Ishikawa (cell line): ENCODE results near the gene CCNA1.
A peak's percentile ranks its signal among the peaks of the same experiment; 100 is the strongest.

Experiments
- CEBPB ChIP-seq: IDR thresholded peaks from 2 replicates; pipeline ENCODE4 v1.6.1; 2012
- CREB1 ChIP-seq: IDR thresholded peaks from 2 replicates; pipeline ENCODE4 v1.6.1; 2012; ENCODE audit warnings: low read depth
- EGR1 ChIP-seq: IDR thresholded peaks from 2 replicates; pipeline ENCODE4 v1.6.1; 2012
- EP300 ChIP-seq: IDR thresholded peaks from 2 replicates; pipeline ENCODE4 v1.6.1; 2012; ENCODE audit warnings: borderline replicate concordance
- FOXM1 ChIP-seq: IDR thresholded peaks from 2 replicates; pipeline ENCODE4 v1.6.1; 2012; ENCODE audit warnings: low read depth, borderline replicate concordance
- NFIC ChIP-seq: IDR thresholded peaks from 2 replicates; pipeline ENCODE4 v1.6.1; 2012
- RAD21 ChIP-seq: IDR thresholded peaks from 2 replicates; pipeline ENCODE4 v1.6.1; 2012; ENCODE audit warnings: low read depth
- TAF1 ChIP-seq: IDR thresholded peaks from 2 replicates; pipeline ENCODE4 v1.6.1; 2012; ENCODE audit warnings: low read depth, mild to moderate bottlenecking
- TCF12 ChIP-seq: IDR thresholded peaks from 2 replicates; pipeline ENCODE4 v1.6.1; 2012; ENCODE audit warnings: low read depth
- TEAD4 ChIP-seq: IDR thresholded peaks from 2 replicates; pipeline ENCODE4 v1.6.1; 2012
- YY1 ChIP-seq: IDR thresholded peaks from 2 replicates; pipeline ENCODE4 v1.6.1; 2012; ENCODE audit warnings: low read depth
- ZBTB7A ChIP-seq: IDR thresholded peaks from 2 replicates; pipeline ENCODE4 v1.6.1; 2012; ENCODE audit warnings: low read depth
- TF ChIP-seq, protein P1 (sequence below): IDR thresholded peaks from 2 replicates; pipeline ENCODE4 v1.6.1; 2012
- TF ChIP-seq, protein P2 (sequence below): IDR thresholded peaks from 2 replicates; pipeline ENCODE4 v1.6.1; 2012; ENCODE audit warnings: low read depth, mild to moderate bottlenecking
- TF ChIP-seq, protein P3 (sequence below): IDR thresholded peaks from 2 replicates; pipeline ENCODE4 v1.6.1; 2012

CCNA1 gene

DNA sequence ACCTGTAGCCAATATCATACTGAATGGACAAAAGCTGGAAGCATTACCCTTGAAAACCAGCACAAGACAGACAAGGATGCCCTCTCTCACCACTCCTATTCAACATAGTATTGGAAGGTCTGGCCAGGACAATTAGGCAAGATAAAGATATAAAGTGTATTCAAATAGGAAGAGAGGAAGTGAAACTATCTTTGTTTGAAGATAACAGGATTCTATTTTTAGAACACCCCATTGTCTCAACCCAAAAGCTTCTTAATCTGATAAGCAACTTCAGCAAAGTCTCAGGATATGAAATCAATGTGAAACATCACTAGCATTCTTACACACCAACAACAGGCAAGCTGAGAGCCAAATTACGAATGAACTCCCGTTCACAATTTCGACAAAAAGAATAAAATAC lies 17.8 kb upstream of the CCNA1 start:
- TF ChIP-seq ZBTB7A (no peak), EP300 (no peak), TAF1 (no peak), EGR1 (no peak)

DNA sequence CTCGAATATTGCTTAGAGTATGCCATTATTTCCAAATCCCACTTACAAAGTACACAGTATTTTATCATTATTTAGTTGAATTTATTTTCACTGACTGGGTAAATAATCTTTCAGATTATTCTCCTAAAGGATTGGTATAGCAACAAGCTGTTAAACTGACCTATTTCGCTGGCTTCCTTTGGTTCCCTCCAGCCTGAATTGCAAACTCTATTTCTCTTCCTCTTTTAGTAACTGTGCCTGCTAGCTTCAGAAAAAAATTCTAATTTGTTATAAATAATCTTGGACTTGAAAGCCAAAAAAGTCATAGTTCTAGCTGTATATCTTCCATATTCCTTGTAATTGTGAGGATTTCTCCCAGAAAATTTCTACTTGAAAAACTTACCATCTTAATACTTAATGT lies 15.0 kb upstream of the CCNA1 start:
- TF ChIP-seq EP300 (no peak), YY1 (no peak), NFIC (no peak)

DNA sequence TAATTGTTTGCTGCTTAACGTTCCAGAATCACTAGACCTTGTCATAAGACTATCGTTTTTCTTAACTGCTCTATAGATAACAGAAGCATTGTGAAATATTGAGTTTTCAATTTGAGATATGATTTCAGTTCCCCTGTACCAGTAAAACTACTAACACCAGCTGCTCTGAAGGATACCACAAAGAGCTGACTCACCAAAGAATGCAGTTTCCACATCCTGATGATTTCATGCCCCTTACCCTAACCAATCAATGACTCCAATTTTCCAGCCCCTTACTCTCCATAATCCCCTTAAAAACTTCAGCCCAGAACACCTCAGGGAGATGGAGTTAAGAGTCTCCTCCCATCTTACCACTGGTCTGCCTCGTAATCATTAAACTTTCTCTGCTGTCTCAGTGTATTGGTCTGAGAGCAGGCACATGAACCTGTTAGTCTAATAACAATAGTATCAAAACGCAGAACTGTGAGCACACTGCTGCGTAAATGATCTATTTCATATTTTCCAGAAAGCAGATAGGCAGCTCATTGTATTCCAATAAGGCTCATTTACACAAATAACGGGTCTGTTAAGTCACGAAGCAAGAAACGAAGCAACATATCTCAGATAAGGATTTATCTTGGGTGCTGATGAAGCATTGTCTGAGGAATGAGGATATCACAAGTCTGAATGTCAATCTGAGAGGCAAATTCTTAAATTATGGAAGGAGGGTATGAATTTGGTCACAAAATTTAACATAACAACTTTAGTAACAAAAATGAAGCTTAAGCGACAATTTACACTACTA lies 14.1 kb upstream of the CCNA1 start:
- TF ChIP-seq FOXM1, result no peak
- TF ChIP-seq, protein P1, sequence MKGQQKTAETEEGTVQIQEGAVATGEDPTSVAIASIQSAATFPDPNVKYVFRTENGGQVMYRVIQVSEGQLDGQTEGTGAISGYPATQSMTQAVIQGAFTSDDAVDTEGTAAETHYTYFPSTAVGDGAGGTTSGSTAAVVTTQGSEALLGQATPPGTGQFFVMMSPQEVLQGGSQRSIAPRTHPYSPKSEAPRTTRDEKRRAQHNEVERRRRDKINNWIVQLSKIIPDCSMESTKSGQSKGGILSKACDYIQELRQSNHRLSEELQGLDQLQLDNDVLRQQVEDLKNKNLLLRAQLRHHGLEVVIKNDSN, result no peak
- no peak for TF ChIP-seq CEBPB
- no peak for TF ChIP-seq TAF1
- TF ChIP-seq YY1, result no peak
- TF ChIP-seq ZBTB7A, result no peak
- TF ChIP-seq, protein P2, sequence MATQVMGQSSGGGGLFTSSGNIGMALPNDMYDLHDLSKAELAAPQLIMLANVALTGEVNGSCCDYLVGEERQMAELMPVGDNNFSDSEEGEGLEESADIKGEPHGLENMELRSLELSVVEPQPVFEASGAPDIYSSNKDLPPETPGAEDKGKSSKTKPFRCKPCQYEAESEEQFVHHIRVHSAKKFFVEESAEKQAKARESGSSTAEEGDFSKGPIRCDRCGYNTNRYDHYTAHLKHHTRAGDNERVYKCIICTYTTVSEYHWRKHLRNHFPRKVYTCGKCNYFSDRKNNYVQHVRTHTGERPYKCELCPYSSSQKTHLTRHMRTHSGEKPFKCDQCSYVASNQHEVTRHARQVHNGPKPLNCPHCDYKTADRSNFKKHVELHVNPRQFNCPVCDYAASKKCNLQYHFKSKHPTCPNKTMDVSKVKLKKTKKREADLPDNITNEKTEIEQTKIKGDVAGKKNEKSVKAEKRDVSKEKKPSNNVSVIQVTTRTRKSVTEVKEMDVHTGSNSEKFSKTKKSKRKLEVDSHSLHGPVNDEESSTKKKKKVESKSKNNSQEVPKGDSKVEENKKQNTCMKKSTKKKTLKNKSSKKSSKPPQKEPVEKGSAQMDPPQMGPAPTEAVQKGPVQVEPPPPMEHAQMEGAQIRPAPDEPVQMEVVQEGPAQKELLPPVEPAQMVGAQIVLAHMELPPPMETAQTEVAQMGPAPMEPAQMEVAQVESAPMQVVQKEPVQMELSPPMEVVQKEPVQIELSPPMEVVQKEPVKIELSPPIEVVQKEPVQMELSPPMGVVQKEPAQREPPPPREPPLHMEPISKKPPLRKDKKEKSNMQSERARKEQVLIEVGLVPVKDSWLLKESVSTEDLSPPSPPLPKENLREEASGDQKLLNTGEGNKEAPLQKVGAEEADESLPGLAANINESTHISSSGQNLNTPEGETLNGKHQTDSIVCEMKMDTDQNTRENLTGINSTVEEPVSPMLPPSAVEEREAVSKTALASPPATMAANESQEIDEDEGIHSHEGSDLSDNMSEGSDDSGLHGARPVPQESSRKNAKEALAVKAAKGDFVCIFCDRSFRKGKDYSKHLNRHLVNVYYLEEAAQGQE, result no peak
- no peak for TF ChIP-seq EGR1
- no peak for TF ChIP-seq TCF12
- no peak for TF ChIP-seq CREB1
- no peak for TF ChIP-seq RAD21
- no peak for TF ChIP-seq EP300
- TF ChIP-seq NFIC, result no peak
- TF ChIP-seq TEAD4, result no peak
- TF ChIP-seq, protein P3, sequence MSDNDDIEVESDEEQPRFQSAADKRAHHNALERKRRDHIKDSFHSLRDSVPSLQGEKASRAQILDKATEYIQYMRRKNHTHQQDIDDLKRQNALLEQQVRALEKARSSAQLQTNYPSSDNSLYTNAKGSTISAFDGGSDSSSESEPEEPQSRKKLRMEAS, result no peak

DNA sequence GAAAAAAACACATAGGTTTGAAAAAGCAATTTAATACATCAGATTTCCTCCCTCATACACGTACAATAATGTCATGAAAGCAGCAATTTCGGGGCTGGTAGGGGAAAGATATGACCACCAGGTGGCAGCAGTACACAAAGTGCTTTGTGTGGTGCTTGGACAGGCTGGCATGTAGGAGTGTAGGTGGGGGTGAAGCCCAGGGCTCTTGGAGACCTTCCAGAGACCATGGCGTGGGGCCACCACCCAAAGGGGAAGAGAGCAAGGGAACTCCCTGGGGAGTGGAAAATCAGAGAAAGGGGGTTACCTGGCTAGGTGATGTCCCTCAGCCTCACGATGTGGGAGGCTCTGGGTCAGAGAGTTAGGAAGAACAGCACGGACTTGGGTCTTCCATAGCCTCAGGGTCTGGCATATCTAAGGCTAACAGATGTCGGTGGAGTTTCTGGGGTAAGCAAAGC lies 11.8 kb upstream of the CCNA1 start:
- TF ChIP-seq EGR1 (no peak), CEBPB (no peak), YY1 (no peak), RAD21 (peak; percentile 92)
- TF ChIP-seq, protein P2, result no peak

DNA sequence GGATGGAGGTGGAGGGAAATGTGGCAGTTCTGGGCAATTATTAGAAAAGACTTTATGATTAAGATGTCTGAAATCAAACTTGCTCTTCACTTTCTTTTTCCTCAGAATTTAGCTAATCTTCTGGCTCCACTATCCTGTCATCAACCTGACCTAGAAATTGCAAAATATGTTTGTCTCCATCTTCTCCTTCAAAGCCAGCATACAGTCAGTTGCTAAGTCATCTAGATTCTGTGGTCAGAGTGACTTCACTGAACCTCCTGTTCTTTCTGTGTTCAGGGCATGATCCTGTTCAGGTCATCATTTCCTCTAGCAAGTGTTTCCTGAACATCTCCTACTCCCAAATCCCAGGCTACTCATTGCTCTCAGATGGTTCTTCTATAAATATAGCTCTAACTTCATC lies 10.8 kb upstream of the CCNA1 start:
- TF ChIP-seq TAF1 (no peak), EGR1 (no peak), NFIC (no peak), TEAD4 (no peak)
- TF ChIP-seq, protein P3, result no peak

DNA sequence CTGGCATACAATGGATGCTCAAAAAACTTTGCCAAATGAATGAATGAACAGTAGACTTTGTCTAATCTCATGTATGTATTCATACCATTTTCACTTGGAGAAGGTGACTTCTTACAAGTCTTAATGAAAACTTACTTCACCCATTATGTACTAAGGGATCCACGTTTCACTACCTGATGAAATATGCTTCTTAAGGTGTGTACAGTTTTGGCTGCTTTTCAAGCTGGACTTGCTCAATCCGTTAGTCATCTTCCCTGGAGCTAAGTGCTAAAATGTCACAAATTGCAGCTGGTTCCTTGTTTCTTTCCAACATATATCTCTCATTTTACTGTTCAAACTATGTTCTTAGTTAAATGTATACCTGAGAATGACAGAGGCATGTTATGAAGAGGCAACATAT lies 4.2 kb upstream of the CCNA1 start:
- TF ChIP-seq NFIC (peak; percentile 56), EGR1 (no peak), TEAD4 (no peak), ZBTB7A (no peak), FOXM1 (no peak), CEBPB (peak; percentile 81), EP300 (no peak), YY1 (no peak), CREB1 (no peak), TCF12 (no peak), RAD21 (no peak), TAF1 (no peak)
- TF ChIP-seq, protein P1, result no peak
- TF ChIP-seq, protein P2, result no peak
- TF ChIP-seq, protein P3, result no peak
